ENCODE results near the gene OR2V1. TPM values are rescaled to one million over a fixed set of nuclear protein-coding genes. Genes with fewer than 3 reads are reported as not detected.

OR2V1 gene
- total RNA-seq, 1 donor from 2014 or later = not detected

DNA sequence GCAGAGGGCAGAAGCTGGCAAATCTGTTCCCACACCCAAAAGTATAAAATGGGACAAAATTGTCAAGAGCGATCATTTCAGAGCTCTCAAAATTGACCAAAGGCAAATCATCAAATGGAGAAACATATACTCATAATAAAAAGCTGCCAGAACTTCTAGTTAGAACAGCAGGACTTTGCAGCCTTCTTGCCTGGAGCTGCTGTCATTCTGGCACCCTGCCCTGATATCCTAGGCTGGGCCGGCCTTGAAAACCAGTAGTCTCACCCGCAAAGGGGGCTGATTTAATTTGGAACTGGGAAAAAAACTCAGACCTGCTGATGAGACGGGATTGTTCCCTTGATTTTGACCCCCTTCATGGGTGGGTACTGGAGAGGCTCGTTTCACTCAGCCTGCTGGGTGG is 18.5 kb downstream of the OR2V1 start:
- DNase-seq (no peak), ATAC-seq (no peak)
- no peaks in the 10 kb centered on the region for H3K4me1 ChIP-seq
- no peak overlapping the region for H3K27ac ChIP-seq
- intact Hi-C loops (cut with DNase I) = no loop called here
- peaks cover 79% of the 10 kb centered on the region for H3K27me3 ChIP-seq
- H3K36me3 ChIP-seq = no peaks in the 10 kb centered on the region
- TF ChIP-seq, protein P1, sequence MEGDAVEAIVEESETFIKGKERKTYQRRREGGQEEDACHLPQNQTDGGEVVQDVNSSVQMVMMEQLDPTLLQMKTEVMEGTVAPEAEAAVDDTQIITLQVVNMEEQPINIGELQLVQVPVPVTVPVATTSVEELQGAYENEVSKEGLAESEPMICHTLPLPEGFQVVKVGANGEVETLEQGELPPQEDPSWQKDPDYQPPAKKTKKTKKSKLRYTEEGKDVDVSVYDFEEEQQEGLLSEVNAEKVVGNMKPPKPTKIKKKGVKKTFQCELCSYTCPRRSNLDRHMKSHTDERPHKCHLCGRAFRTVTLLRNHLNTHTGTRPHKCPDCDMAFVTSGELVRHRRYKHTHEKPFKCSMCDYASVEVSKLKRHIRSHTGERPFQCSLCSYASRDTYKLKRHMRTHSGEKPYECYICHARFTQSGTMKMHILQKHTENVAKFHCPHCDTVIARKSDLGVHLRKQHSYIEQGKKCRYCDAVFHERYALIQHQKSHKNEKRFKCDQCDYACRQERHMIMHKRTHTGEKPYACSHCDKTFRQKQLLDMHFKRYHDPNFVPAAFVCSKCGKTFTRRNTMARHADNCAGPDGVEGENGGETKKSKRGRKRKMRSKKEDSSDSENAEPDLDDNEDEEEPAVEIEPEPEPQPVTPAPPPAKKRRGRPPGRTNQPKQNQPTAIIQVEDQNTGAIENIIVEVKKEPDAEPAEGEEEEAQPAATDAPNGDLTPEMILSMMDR (IDR thresholded peaks at IDR 0.05) = no peak
- no peak overlapping the region for H3K4me3 ChIP-seq
- no peaks in the 10 kb centered on the region for H3K9me3 ChIP-seq

DNA sequence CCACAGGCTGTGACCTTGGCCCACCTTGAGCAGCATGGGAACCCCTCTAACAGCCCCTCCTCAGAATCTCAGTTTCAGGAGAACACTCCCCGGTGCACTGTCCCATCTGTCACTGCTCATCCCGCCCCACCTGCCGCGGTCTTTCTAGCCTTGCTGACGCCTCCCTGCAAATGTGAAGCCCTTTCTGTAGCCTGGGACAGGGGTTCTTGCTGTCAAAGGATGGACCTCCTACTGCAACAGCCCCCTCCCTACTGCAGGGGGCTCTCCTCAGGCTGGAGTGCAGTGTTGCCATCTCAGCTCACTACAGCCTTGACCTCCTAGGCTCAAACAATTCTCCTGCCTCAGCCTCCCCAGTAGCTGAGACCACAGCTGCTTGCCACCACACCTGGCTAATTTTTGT is 20.0 kb downstream of the OR2V1 start:
- Histone ChIP-seq H3K27me3 (peaks cover 79% of the 10 kb centered on the region), H3K4me1 (no peaks in the 10 kb centered on the region), H3K9me3 (no peaks in the 10 kb centered on the region), H3K27ac (no peak overlapping the region), H3K36me3 (no peaks in the 10 kb centered on the region), H3K4me3 (no peak overlapping the region)
- TF ChIP-seq, protein P1 (IDR thresholded peaks at IDR 0.05) = no peak
- peak; percentile 40 for DNase-seq
- intact Hi-C loops (cut with DNase I) = no loop called here
- ATAC-seq = no peak

DNA sequence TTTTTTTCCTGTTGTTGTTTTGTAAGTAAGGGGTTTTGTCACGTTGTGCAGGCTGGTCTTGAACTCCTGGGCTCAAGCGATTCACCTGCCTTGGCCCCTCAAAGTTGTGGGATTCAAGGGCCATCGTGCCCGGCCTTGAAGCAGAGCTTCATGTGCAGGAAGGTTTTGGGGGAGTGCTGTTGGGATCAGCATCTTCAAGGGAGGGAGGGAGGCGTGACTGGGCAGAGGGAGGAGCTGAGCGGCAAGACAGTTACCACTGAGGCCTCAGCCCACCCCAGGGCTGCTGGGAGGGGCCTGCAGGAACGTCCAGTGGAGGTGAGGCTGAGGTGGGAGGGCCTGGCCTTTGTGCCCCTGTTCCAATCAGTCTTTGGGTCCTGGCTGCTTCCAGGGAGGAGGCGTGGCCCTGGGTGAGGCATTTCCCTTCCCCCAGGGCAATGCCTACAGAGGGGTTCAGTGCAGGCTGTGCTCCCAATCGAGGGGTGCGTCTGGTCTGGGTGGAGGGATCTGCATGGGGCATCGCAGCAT is 21.4 kb downstream of the OR2V1 start:
- Histone ChIP-seq H3K27ac (no peak overlapping the region), H3K9me3 (no peaks in the 10 kb centered on the region), H3K27me3 (peaks cover 66% of the 10 kb centered on the region), H3K4me3 (no peak overlapping the region), H3K36me3 (no peaks in the 10 kb centered on the region), H3K4me1 (no peaks in the 10 kb centered on the region)
- ATAC-seq (no peak), DNase-seq (peak; percentile 46)
- intact Hi-C loops (cut with DNase I) = no loop called here
- TF ChIP-seq, protein P1 (IDR thresholded peaks at IDR 0.05) = no peak

DNA sequence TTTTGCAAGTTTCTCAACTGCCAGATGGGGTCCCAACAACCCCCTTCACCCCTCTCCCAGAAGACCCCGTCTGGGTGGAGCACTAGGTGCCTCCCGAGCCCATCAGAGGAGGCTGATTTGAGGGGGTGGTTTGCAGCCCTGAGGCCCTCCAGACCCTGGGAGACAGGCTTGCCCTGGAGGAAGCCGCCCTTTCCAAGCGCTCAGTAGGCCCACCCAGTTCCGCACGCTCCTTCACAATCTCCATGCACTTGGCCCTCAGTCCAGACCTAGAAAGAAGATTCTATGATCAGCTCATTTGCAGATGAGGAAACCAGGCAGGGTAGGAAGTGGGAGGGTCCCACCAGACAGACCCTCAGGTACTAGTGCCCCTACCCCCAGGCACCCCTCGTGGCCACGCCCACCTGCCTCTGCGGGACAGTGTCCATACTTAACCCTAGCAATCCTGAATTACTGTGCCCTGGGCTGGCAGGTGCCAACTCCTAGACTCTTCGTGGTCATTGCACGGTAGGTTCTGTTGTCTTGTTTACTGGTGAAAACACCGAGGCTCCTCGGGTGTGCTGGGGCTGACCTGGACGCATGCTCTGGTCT is 22.3 kb downstream of the OR2V1 start:
- no peaks in the 10 kb centered on the region for H3K36me3 ChIP-seq
- H3K9me3 ChIP-seq = no peaks in the 10 kb centered on the region
- H3K27me3 ChIP-seq = peaks cover 58% of the 10 kb centered on the region
- DNase-seq = peak; percentile 48
- TF ChIP-seq, protein P1 (IDR thresholded peaks at IDR 0.05) = no peak
- no peak overlapping the region for H3K4me3 ChIP-seq
- H3K4me1 ChIP-seq = no peaks in the 10 kb centered on the region
- no peak overlapping the region for H3K27ac ChIP-seq
- ATAC-seq = no peak
- intact Hi-C loops (cut with DNase I) = no loop called here

DNA sequence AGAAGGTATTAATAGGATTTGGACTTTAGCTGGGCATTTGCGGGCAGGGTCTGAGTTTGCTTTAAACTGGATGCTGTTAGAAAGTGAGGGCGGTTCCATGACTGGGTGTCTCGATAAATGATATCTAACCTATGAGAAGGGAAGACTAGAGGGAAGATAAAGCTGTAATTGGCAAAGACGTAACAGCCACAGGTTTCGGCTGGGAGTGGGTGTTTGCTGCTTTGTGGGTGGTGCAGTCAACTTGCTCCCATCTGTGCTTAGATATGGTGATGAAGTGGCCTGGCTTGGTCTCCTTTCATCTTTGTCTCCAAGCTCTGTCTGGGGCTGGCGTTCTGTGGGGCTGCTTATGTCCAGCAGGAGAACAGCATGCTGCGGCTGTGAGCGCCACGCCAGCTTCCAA is 23.3 kb downstream of the OR2V1 start:
- H3K27ac ChIP-seq = no peak overlapping the region
- H3K36me3 ChIP-seq = no peaks in the 10 kb centered on the region
- peaks cover 58% of the 10 kb centered on the region for H3K27me3 ChIP-seq
- H3K9me3 ChIP-seq = no peaks in the 10 kb centered on the region
- no peaks in the 10 kb centered on the region for H3K4me1 ChIP-seq
- no peak for DNase-seq
- intact Hi-C loops (cut with DNase I) = no loop called here
- TF ChIP-seq, protein P1 (IDR thresholded peaks at IDR 0.05) = no peak
- no peak overlapping the region for H3K4me3 ChIP-seq
- ATAC-seq = no peak
